Head of caudate nucleus (tissue), 42 donors: Measurements from ENCODE around the gene WNK3.

Experiments used
- DNase-seq, 42 donors: peaks; one replicate each; pipeline versions ENCODE4 v3.0.0 to v3.0.0-alpha.2; 2020 to 2021; ENCODE audit warnings: mixed read lengths in 7 of 42
- intact Hi-C: fragments of 100-400 bp; cut with DNase I; formaldehyde crosslinking; loops from one replicate; pipeline ENCODE4 v1.15.0; 2022

Gene WNK3

DNA sequence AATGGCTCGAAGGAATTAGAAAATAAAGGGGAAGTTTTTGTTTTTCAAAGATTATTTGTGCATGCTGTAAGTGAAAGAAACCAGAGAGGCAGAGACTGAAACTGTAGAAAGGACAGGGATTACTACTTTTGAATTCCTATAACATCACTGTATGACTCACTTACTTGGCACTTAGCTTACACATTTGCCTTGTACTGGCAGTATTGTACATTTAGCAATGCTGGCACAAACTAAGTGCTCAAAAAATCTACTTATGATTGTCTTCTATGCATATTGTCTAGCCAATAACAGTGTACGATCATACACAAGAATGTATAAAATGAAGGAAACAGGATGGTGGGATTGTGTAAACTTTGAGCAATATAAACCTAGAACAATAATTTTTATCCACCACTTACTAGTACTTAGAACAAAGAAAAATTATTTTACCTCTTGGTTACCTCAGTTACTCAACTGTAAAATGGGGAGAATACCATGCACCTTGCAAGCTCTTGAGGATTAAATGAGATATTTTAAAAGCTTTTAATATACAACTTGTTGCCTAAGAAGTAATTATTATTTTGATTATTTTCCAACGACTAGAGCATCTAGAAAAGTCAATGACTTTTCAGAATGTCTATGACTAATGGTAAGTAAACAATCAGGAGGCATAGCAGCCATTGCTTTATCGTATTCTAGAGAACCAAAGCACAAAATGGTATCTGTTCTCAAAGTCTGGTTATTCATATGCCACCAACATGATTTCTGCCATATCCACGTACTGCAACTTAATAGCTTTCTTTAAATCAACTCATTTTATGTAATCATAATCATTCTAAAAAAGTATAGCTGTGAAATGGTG, 179.5 kb downstream of the WNK3 start:
- intact Hi-C loops = no loop called here
- no peak for DNase-seq

- DNase-seq = peak in 1 of 42 donors; percentile 34
- intact Hi-C loops = no loop called here
Measured at GRCh38 chrX:54177306-54177705, 180.5 kb downstream of the WNK3 start.

DNA sequence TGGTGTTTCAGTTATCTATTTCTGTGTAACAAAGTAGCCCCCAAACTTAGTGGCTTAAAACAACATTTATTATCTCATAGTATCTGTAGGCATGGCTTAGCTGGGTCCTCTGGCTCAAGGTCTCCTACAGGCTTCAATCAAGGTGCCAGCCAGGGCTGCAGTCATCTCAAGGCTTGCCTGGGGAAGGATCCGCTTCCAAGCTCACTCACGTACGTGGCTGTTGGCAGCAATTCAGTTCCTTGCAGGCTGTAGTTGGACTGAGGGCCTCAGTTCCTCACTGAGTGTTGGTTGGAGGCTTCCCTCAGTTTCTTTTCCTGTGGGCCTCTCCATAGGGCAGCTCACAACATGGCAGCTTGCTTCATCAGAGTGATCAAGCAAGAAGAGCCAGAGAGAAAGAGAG, 184.1 kb downstream of the WNK3 start:
- DNase-seq = no peak
- intact Hi-C loops = no loop called here

DNA sequence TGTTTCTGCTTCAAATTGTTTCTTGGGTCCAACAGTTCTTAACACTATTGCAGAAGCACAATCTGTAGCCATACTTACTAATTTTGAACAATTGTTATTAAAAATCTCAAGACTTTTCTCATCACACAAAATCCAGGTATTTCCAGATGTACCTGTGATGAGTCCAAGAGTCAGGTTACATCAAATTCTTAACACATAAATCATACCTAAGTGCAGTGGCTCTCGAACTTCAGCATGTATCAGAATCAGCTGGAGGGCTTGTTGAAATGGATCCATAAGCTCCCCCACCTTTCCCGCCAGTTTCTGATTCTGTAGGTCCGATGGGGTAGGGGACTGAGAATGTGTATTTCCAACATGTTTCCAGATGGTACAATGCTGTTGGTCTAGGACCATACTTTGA, 185.4 kb downstream of the WNK3 start:
- intact Hi-C loops = no loop called here

GRCh38 chrX:54171527-54172250, 186.2 kb downstream of the WNK3 start:
- intact Hi-C loops = no loop called here
- DNase-seq = no peak

More for the DNA sequence above, 185.4 kb downstream of the WNK3 start:
- no peak for DNase-seq

DNA sequence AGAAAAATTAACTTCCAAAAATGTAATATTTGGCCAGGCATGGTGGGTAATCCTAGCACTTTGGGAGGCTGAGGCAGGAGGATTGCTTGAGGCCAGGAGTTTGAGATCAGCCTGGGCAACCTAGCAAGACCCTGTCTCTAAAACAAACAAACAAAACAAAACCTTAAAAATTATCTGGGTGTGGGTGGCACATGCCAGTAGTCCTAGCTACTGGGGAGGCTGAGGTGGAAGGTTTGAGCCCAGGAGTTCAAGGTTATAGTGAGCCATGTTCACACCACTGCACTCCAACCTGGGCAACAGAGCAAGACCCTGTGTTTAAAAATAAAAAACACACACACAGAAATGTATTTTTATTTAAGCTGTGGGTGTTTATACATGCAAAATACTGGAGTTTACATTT, 186.8 kb downstream of the WNK3 start:
- DNase-seq = no peak
- intact Hi-C loops = no loop called here

DNA sequence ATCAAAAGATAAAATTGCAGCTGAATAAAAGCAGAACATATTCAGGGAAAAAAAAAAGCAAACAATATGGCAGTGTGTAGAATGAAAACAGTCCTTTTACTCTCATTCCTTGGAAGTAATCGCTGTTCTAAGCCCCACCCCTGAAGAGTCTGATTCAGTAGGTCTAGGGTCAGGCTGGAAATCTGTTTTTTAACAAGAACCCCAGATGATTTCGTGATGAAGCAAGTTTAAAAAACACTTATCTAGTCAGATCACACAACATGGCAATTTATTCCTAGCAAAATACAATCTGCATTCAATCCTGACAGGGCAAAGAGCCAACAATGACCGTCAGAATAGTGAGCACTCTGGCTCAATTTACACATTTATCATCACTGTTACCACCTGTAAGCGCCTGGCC, 190.9 kb downstream of the WNK3 start:
- DNase-seq = no peak
- intact Hi-C loops = no loop called here

DNA sequence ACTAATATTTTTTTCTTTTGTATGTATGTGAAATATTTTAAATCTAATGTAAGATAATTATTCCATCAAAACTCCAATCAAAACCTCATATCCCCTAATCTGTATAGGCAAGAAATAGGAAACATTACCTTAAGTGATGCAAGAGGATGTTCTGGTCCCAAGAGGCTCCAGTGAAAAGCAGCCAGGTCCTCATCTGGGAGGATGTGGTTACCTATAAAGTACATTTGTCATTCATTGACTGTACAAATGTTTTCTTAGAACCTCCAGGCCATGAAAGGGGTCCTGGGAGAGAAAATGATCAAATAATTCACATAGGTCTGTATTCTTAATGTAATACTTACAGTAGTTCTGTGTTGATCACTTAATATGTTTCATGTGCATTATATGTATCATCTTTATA, 200.3 kb downstream of the WNK3 start:
- intact Hi-C loops = no loop called here
- DNase-seq = no peak
